HCT116 (cell line): Measurements from ENCODE around the gene GRIK5. TPM values are rescaled to one million over a fixed set of nuclear protein-coding genes. Genes with fewer than 3 reads are reported as not detected.
A peak's percentile ranks its signal among the peaks of the same experiment; 100 is the strongest.

Source experiments
- ATAC-seq: fragments of 200-7000 bp; cut with Tn5 transposase; 2 replicates; pipeline ENCODE4 v1.9.1; 2020; ENCODE audit warnings: mild to moderate bottlenecking, moderate library complexity
- BruUV-seq: library from RNA; stranded (reverse); fragments of 400-500 nt; replicated peaks from 2 replicates; lab custom pipeline; 2021; lab: Mats Ljungman, UMichigan
- CTCF ChIA-PET: fragments of 300-600 bp; sonication (Branson Sonifier 250); formaldehyde crosslinking; loops from one replicate; lab custom pipeline; 2021; ENCODE audit warnings: antibody characterized with exemption; lab: Charles Lee
- POLR2A ChIA-PET: fragments of 300-600, 350-600 bp; sonication (Branson Sonifier 250); formaldehyde crosslinking; loops from one replicate; lab custom pipeline; 2021; ENCODE audit warnings: antibody characterized with exemption; lab: Charles Lee
- RAD21 ChIA-PET, 2 experiments: fragments of 300-600 bp; sonication (Branson Sonifier 250); formaldehyde crosslinking; loops; one replicate each; lab custom pipeline; 2023; ENCODE audit warnings: low total read pairs in 2 of 2; ENCODE audit not compliant: uncharacterized antibody in 2 of 2, unreplicated experiment in 2 of 2, low non-redundant PET in 1 of 2; lab: Charles Lee
- DNase-seq: peaks from one replicate; pipeline ENCODE4 v3.0.0-alpha.2; 2010; ENCODE audit warnings: low read depth, low spot score
- H2AFZ ChIP-seq: fragments of 200-600 bp; shearing (Covaris generic), sonication (generic); 2 replicates; pipeline ENCODE4 v1.6.1; 2017; ENCODE audit warnings: low read depth, mixed run types, mixed read lengths, antibody characterized with exemption, low read length; ENCODE audit not compliant: poor library complexity, severe bottlenecking
- H3K27ac ChIP-seq: 2 replicates; pipeline ENCODE4 v1.5.1; 2012; ENCODE audit warnings: low read depth, low read length
- H3K27me3 ChIP-seq: fragments of 200-600 bp; sonication (generic); 2 replicates; pipeline ENCODE4 v1.6.1; 2016; ENCODE audit warnings: mixed run types, low read length, mixed read lengths; ENCODE audit not compliant: insufficient read depth
- H3K36me3 ChIP-seq, 2 experiments: fragments of 200-500 bp in 1 of 2; fragments of 200-600 bp in 1 of 2; sonication (Bioruptor generic) in 1 of 2; sonication (generic) in 1 of 2; 2 replicates each; pipeline versions ENCODE4 v1.5.1 to v1.6.1; 2014 to 2016; ENCODE audit warnings: low read length in 2 of 2, inconsistent platforms in 1 of 2, mixed read lengths in 1 of 2, mixed run types in 1 of 2; ENCODE audit not compliant: insufficient read depth in 2 of 2, control insufficient read depth in 1 of 2
- H3K4me1 ChIP-seq, 2 experiments: fragments of 200-600 bp in 1 of 2; sonication (generic) in 1 of 2; 2 replicates each; pipeline versions ENCODE4 v1.5.1 to v1.6.1; 2012 to 2017; ENCODE audit warnings: low read length in 2 of 2, inconsistent platforms in 1 of 2, mild to moderate bottlenecking in 1 of 2, mixed read lengths in 1 of 2, mixed run types in 1 of 2, moderate library complexity in 1 of 2; ENCODE audit not compliant: insufficient read depth in 2 of 2, control insufficient read depth in 1 of 2
- H3K4me2 ChIP-seq: fragments of 200-600 bp; sonication (generic); 2 replicates; pipeline ENCODE4 v1.6.1; 2017; ENCODE audit warnings: mixed run types, low read length, mixed read lengths
- H3K4me3 ChIP-seq, 2 experiments: fragments of 200-600 bp in 1 of 2; sonication (generic) in 1 of 2; replicated peaks in 1 of 2; 2 replicates each; pipeline ENCODE4 v1.5.1; 2011 to 2016; ENCODE audit warnings: low read length in 2 of 2, control low read depth in 1 of 2, low read depth in 1 of 2, mild to moderate bottlenecking in 1 of 2, mixed read lengths in 1 of 2, mixed run types in 1 of 2
- H3K79me2 ChIP-seq: fragments of 200-600 bp; sonication (generic); 2 replicates; pipeline ENCODE4 v1.6.1; 2017; ENCODE audit warnings: mild to moderate bottlenecking, mixed run types, low read length, moderate library complexity, mixed read lengths; ENCODE audit not compliant: insufficient read depth
- H3K9ac ChIP-seq: fragments of 200-600 bp; sonication (generic); 2 replicates; pipeline ENCODE4 v1.6.1; 2016; ENCODE audit warnings: low read length, mixed read lengths
- H3K9me2 ChIP-seq: fragments of 200-600 bp; sonication (generic), shearing (Covaris generic); 2 replicates; pipeline ENCODE4 v1.6.1; 2017; ENCODE audit warnings: mixed run types, mild to moderate bottlenecking, moderate library complexity; ENCODE audit not compliant: insufficient read depth
- H3K9me3 ChIP-seq, 2 experiments: fragments of 200-500 bp in 1 of 2; fragments of 200-600 bp in 1 of 2; sonication (Bioruptor generic) in 1 of 2; sonication (generic) in 1 of 2; 2 replicates each; pipeline ENCODE4 v1.6.1; 2014 to 2017; ENCODE audit warnings: low read length in 2 of 2, mixed read lengths in 2 of 2, inconsistent platforms in 1 of 2, low read depth in 1 of 2, mild to moderate bottlenecking in 1 of 2, mixed run types in 1 of 2, moderate library complexity in 1 of 2; ENCODE audit not compliant: control insufficient read depth in 1 of 2, insufficient read depth in 1 of 2
- H4K20me1 ChIP-seq: fragments of 200-600 bp; sonication (generic), shearing (Covaris generic); 2 replicates; pipeline ENCODE4 v1.6.1; 2017; ENCODE audit warnings: mixed run types, mild to moderate bottlenecking, moderate library complexity; ENCODE audit not compliant: insufficient read depth
- CEBPB ChIP-seq: IDR thresholded peaks from 2 replicates; pipeline ENCODE4 v1.6.1; 2012; ENCODE audit warnings: low read depth
- ELF1 ChIP-seq: IDR thresholded peaks from 2 replicates; pipeline ENCODE4 v1.6.1; 2012; ENCODE audit warnings: low read depth, borderline replicate concordance
- EZH2phosphoT487 ChIP-seq: fragments of 200-600 bp; IDR thresholded peaks from 2 replicates; pipeline ENCODE4 v1.6.1; 2018; ENCODE audit warnings: antibody characterized with exemption, borderline replicate concordance
- FOSL1 ChIP-seq: IDR thresholded peaks from 2 replicates; pipeline ENCODE4 v1.6.1; 2012; ENCODE audit warnings: low read depth
- POLR2A ChIP-seq: IDR thresholded peaks from 2 replicates; pipeline ENCODE4 v1.7.0; 2011; ENCODE audit warnings: borderline replicate concordance; ENCODE audit not compliant: insufficient read depth, insufficient read length; ENCODE audit errors: extremely low read depth
- RAD21 ChIP-seq: IDR thresholded peaks from 2 replicates; pipeline ENCODE4 v1.6.1; 2012; ENCODE audit warnings: low read depth, mild to moderate bottlenecking
- SP1 ChIP-seq: IDR thresholded peaks from 2 replicates; pipeline ENCODE4 v1.6.1; 2012; ENCODE audit warnings: low read depth
- SRF ChIP-seq: IDR thresholded peaks from 2 replicates; pipeline ENCODE4 v1.6.1; 2012; ENCODE audit warnings: low read depth
- TCF7L2 ChIP-seq: IDR thresholded peaks from 2 replicates; pipeline ENCODE4 v1.7.0; 2011; ENCODE audit warnings: borderline replicate concordance, inconsistent platforms; ENCODE audit not compliant: insufficient read depth, insufficient read length; ENCODE audit errors: extremely low read depth
- intact Hi-C: fragments of 100-400 bp; cut with micrococcal nuclease; formaldehyde crosslinking; loops from 2 replicates; pipeline ENCODE4 v1.10.0; 2022
- total RNA-seq: library from RNA; stranded (reverse); gene quantifications from one replicate; pipeline ENCODE4 v1.2.1, GENCODE V29; 2021; ENCODE audit not compliant: unreplicated experiment
- TF ChIP-seq, protein P1 (sequence below): IDR thresholded peaks from 2 replicates; pipeline ENCODE4 v1.6.1; 2012; ENCODE audit warnings: low read depth
- TF ChIP-seq, protein P2 (sequence below), 3 experiments: fragments of 200-600 bp in 1 of 3; sonication (generic) in 1 of 3; IDR thresholded peaks in 2 of 3; conservative IDR thresholded peaks in 1 of 3; 2 replicates each; pipeline ENCODE4 v1.5.1; 2012 to 2017; ENCODE audit warnings: low read depth in 2 of 3, low read length in 2 of 3, antibody characterized with exemption in 1 of 3, borderline replicate concordance in 1 of 3, control low read depth in 1 of 3, mild to moderate bottlenecking in 1 of 3, mixed read lengths in 1 of 3, mixed run types in 1 of 3, moderate library complexity in 1 of 3; ENCODE audit not compliant: insufficient read depth in 1 of 3
- TF ChIP-seq, protein P3 (sequence below): IDR thresholded peaks from 2 replicates; pipeline ENCODE4 v1.6.1; 2011; ENCODE audit warnings: mild to moderate bottlenecking, low read length, moderate library complexity; ENCODE audit not compliant: insufficient replicate concordance; ENCODE audit errors: extremely low read depth
- TF ChIP-seq, protein P4 (sequence below): IDR thresholded peaks from 2 replicates; pipeline ENCODE4 v1.6.1; 2012
- TF ChIP-seq, protein P5 (sequence below): IDR thresholded peaks from 2 replicates; pipeline ENCODE4 v1.6.1; 2012

Gene GRIK5
- total RNA-seq, 1 experiment from 2014 or later, result 1.7 TPM

DNA sequence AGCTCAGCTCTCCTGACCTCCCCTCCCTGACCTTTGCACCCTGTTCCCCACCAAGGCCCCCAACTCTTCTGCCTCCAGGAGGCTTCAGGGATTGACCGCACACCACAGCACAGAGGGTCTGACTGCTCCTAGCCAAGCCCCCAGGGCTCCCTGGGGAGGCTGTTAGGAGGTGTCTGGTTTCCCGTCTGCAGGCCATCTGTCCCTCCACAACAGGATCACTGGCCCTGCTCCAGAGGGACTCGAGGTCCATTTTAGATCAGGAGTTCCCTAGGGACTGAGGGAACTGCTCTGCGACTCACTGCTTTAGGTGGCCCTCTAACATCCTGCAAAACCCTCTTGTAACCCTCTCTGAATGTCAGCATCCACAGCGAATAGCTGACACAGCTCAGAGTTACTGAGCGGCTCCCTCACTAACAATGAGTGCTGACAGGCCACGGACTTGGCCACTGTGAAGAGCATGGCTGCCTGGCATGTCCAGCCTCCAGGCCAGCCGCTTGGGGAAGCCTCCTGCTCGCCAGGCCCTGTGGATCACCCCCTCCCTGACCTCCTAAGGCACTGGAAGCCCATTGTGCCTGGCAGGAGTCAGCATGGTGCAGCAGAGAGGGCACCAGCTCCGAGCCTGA, 17.7 kb downstream of the GRIK5 start:
- Histone ChIP-seq H3K9me2 (no peaks in the 10 kb centered on the region), H4K20me1 (no peaks in the 10 kb centered on the region), H3K4me3 (no peak overlapping the region), H3K9ac (no peak overlapping the region), H3K9me3 (no peaks in the 10 kb centered on the region), H3K27me3 (no peaks in the 10 kb centered on the region), H3K79me2 (no peaks in the 10 kb centered on the region), H3K4me2 (peak overlapping the region; percentile 35), H3K4me1 (peaks cover 5 to 19% of the 10 kb centered on the region in 2 experiments; a peak in 2 of 4 replicates), H3K36me3 (no peaks in the 10 kb centered on the region), H3K27ac (no peak overlapping the region), H2AFZ (no peak overlapping the region)
- ChIA-PET CTCF (interaction anchor here (1.2 kb wide), 1 partner anchor 17 kb away, joined by 6 read pairs; no protein-coding TSS in a partner anchor), POLR2A (interaction anchor here (1.3 kb wide), 1 partner anchor 24 kb away, joined by 4 read pairs; no protein-coding TSS in a partner anchor), RAD21 (no interaction called here)
- intact Hi-C loops, result no loop called here
- TF ChIP-seq SP1 (no peak), RAD21 (no peak), EZH2phosphoT487 (no peak), ELF1 (no peak), SRF (no peak), TCF7L2 (no peak), POLR2A (no peak), CEBPB (no peak), FOSL1 (no peak)
- TF ChIP-seq, protein P1, sequence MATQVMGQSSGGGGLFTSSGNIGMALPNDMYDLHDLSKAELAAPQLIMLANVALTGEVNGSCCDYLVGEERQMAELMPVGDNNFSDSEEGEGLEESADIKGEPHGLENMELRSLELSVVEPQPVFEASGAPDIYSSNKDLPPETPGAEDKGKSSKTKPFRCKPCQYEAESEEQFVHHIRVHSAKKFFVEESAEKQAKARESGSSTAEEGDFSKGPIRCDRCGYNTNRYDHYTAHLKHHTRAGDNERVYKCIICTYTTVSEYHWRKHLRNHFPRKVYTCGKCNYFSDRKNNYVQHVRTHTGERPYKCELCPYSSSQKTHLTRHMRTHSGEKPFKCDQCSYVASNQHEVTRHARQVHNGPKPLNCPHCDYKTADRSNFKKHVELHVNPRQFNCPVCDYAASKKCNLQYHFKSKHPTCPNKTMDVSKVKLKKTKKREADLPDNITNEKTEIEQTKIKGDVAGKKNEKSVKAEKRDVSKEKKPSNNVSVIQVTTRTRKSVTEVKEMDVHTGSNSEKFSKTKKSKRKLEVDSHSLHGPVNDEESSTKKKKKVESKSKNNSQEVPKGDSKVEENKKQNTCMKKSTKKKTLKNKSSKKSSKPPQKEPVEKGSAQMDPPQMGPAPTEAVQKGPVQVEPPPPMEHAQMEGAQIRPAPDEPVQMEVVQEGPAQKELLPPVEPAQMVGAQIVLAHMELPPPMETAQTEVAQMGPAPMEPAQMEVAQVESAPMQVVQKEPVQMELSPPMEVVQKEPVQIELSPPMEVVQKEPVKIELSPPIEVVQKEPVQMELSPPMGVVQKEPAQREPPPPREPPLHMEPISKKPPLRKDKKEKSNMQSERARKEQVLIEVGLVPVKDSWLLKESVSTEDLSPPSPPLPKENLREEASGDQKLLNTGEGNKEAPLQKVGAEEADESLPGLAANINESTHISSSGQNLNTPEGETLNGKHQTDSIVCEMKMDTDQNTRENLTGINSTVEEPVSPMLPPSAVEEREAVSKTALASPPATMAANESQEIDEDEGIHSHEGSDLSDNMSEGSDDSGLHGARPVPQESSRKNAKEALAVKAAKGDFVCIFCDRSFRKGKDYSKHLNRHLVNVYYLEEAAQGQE, result no peak
- TF ChIP-seq, protein P2, sequence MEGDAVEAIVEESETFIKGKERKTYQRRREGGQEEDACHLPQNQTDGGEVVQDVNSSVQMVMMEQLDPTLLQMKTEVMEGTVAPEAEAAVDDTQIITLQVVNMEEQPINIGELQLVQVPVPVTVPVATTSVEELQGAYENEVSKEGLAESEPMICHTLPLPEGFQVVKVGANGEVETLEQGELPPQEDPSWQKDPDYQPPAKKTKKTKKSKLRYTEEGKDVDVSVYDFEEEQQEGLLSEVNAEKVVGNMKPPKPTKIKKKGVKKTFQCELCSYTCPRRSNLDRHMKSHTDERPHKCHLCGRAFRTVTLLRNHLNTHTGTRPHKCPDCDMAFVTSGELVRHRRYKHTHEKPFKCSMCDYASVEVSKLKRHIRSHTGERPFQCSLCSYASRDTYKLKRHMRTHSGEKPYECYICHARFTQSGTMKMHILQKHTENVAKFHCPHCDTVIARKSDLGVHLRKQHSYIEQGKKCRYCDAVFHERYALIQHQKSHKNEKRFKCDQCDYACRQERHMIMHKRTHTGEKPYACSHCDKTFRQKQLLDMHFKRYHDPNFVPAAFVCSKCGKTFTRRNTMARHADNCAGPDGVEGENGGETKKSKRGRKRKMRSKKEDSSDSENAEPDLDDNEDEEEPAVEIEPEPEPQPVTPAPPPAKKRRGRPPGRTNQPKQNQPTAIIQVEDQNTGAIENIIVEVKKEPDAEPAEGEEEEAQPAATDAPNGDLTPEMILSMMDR (IDR thresholded peaks at IDR 0.05 in 2 of 3, conservative IDR thresholded peaks at IDR 0.05 in 1 of 3; ENCODE audit: borderline replicate concordance in 1 of 3, insufficient read depth in 1 of 3, low read depth in 2 of 3, low read length in 2 of 3), result no peak
- TF ChIP-seq, protein P3, sequence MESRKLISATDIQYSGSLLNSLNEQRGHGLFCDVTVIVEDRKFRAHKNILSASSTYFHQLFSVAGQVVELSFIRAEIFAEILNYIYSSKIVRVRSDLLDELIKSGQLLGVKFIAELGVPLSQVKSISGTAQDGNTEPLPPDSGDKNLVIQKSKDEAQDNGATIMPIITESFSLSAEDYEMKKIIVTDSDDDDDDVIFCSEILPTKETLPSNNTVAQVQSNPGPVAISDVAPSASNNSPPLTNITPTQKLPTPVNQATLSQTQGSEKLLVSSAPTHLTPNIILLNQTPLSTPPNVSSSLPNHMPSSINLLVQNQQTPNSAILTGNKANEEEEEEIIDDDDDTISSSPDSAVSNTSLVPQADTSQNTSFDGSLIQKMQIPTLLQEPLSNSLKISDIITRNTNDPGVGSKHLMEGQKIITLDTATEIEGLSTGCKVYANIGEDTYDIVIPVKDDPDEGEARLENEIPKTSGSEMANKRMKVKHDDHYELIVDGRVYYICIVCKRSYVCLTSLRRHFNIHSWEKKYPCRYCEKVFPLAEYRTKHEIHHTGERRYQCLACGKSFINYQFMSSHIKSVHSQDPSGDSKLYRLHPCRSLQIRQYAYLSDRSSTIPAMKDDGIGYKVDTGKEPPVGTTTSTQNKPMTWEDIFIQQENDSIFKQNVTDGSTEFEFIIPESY, result no peak
- TF ChIP-seq, protein P4, sequence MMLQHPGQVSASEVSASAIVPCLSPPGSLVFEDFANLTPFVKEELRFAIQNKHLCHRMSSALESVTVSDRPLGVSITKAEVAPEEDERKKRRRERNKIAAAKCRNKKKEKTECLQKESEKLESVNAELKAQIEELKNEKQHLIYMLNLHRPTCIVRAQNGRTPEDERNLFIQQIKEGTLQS, result no peak
- TF ChIP-seq, protein P5, sequence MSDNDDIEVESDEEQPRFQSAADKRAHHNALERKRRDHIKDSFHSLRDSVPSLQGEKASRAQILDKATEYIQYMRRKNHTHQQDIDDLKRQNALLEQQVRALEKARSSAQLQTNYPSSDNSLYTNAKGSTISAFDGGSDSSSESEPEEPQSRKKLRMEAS, result no peak
- ATAC-seq (no peak), DNase-seq (no peak)
- no TSS peak for BruUV-seq
